LNCaP clone FGC (cell line): Measurements from ENCODE around the gene GPD1.

Experiments used
- DNase-seq: peaks from one replicate; pipeline ENCODE4 v3.0.0-alpha.2; 2011; ENCODE audit warnings: low read depth
- H3K4me3 ChIP-seq: 2 replicates; pipeline ENCODE4 v1.5.1; 2011; ENCODE audit warnings: mild to moderate bottlenecking, low read depth, low read length, control low read depth
- TF ChIP-seq, protein P1 (sequence below): IDR thresholded peaks from 2 replicates; pipeline ENCODE4 v1.5.1; 2012; ENCODE audit warnings: mild to moderate bottlenecking; ENCODE audit not compliant: control insufficient read depth, insufficient read depth; ENCODE audit errors: extremely low read depth

The GPD1 gene

GRCh38 chr12:50066402-50066801 lies 37.4 kb upstream of the GPD1 start:
- H3K4me3 ChIP-seq: no peak overlapping the region
- DNase-seq: no peak
- TF ChIP-seq, protein P1, sequence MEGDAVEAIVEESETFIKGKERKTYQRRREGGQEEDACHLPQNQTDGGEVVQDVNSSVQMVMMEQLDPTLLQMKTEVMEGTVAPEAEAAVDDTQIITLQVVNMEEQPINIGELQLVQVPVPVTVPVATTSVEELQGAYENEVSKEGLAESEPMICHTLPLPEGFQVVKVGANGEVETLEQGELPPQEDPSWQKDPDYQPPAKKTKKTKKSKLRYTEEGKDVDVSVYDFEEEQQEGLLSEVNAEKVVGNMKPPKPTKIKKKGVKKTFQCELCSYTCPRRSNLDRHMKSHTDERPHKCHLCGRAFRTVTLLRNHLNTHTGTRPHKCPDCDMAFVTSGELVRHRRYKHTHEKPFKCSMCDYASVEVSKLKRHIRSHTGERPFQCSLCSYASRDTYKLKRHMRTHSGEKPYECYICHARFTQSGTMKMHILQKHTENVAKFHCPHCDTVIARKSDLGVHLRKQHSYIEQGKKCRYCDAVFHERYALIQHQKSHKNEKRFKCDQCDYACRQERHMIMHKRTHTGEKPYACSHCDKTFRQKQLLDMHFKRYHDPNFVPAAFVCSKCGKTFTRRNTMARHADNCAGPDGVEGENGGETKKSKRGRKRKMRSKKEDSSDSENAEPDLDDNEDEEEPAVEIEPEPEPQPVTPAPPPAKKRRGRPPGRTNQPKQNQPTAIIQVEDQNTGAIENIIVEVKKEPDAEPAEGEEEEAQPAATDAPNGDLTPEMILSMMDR: no peak

DNA sequence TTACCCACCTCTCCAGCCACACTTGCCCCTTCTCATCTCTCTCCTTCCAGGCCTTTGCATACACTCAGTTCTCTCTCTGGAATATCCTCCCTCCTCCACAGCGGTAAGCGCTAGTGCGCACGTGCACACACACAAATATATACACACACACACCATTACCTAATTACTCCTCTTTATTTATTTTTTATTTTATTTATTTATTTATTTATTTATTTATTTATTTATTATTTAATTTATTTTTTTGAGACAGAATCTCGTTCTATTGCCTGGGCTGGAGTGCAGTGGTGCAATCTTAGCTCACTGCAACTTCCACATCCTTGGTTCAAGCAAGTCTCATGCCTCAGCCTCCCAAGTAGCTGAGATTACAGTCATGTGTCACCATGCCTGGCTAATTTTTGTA lies 34.7 kb upstream of the GPD1 start:
- TF ChIP-seq, protein P1: no peak
- no peak for DNase-seq
- no peak overlapping the region for H3K4me3 ChIP-seq

- TF ChIP-seq, protein P1: no peak
- no peak overlapping the region for H3K4me3 ChIP-seq
- DNase-seq: no peak
These were observed 34.3 kb upstream of the GPD1 start for GRCh38 chr12:50069539-50069938.

DNA sequence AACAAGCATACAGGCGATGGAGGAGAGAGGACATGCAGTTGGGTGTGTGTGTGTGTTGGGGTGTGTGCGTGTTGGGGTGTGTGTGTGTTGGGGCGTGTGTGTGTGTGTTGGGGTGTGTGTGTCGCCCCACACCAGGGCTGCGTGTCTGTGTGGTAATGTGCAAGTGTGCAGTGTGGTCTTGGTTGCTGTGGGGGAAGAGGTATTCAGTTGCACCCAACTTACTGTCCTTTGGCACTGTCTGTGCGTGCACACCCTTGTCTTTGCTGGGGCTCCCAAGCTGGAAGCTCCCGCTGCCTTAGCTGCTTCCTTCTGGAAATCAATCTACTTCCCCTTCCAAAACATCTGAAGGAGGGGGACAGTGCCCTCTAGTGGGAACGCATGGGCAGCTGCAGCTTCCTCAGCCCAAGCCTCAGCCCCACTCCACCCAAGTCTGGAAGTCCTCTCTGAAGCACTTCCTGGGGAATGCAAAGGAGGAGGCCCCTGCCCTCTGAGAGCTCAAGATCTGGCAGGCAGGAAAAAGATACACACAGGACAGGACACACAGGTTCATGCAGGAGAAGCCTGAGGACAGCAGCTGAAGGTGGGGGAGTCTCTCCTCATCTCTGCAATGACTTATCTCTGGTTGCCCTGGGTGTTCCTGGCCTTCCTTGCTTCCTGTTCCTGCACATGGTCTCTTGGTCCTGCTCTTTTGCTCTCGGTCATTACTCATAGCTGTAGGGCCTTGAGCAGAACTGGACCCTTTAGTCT lies 33.3 kb upstream of the GPD1 start:
- H3K4me3 ChIP-seq: no peak overlapping the region
- peak; percentile 51 for DNase-seq
- TF ChIP-seq, protein P1: peak; percentile 98

DNA sequence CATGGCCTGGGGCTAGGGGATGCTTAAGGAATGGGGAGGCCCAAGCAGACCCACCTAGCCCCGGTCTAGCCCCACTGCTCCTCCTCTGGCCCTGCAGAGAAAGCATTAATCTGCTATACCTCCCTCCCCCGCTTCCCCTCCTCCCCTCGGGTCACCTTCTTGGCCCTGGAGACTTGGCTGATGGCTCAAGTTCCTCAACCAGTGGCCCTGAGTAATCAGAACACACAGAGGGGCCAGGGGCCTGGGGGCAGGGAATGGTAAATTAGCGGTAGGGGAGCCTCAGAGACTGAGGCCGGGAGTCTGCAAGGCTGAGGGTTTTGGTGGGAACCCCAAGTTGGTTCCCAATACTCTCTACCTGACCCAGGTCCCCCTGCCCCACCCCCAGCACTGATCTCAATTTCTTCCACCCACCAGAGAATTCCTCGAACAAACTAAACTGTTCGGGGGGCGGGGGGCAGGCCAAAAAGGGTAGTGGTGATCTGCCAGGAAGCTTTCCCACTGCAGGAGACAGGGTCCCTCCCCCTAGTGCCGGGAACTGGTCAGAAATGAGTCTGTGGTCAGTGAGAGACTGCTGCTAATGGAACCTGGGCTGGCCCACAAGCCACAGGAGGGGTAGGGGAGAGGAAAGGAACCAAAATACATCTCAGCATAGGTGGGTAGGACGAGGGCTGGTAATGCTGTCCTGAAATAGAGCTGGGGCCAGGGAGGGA lies 31.5 kb upstream of the GPD1 start:
- TF ChIP-seq, protein P1: no peak
- DNase-seq: no peak
- no peak overlapping the region for H3K4me3 ChIP-seq

GRCh38 chr12:50073206-50073605 lies 30.6 kb upstream of the GPD1 start:
- TF ChIP-seq, protein P1: no peak
- no peak for DNase-seq
- H3K4me3 ChIP-seq: no peak overlapping the region
